Neutrophil (primary cell): ENCODE results near the gene DNAJC7.
A peak's percentile ranks its signal among the peaks of the same experiment; 100 is the strongest.

ENCODE experiments used
- H3K27ac ChIP-seq: fragments of 200-600 bp; sonication (generic); 2 replicates; pipeline ENCODE4 v1.5.1; 2016; ENCODE audit warnings: mild to moderate bottlenecking, moderate library complexity
- H3K27me3 ChIP-seq: fragments of 200-600 bp; sonication (generic); 2 replicates; pipeline ENCODE4 v1.6.0; 2016; ENCODE audit warnings: mild to moderate bottlenecking
- H3K36me3 ChIP-seq: fragments of 200-600 bp; sonication (generic); 2 replicates; pipeline ENCODE4 v1.5.1; 2017
- H3K4me1 ChIP-seq, 2 experiments: fragments of 200-600 bp in 1 of 2; sonication (generic) in 1 of 2; 1 replicate in 1 of 2; 2 replicates in 1 of 2; pipeline versions ENCODE4 v1.5.1 to v1.6.1; 2013 to 2016; ENCODE audit warnings: low read depth in 1 of 2, low read length in 1 of 2, mild to moderate bottlenecking in 1 of 2, moderate library complexity in 1 of 2; ENCODE audit not compliant: control insufficient read depth in 1 of 2, insufficient read depth in 1 of 2
- H3K4me3 ChIP-seq, 2 experiments: fragments of 200-600 bp in 1 of 2; sonication (generic) in 1 of 2; 1 replicate in 1 of 2; 2 replicates in 1 of 2; pipeline ENCODE4 v1.5.1; 2013 to 2016; ENCODE audit warnings: low read depth in 1 of 2, low read length in 1 of 2, mild to moderate bottlenecking in 1 of 2, moderate library complexity in 1 of 2
- H3K9me3 ChIP-seq: fragments of 200-600 bp; sonication (generic); 2 replicates; pipeline ENCODE4 v1.5.1; 2016
- CTCF ChIP-seq: fragments of 200-600 bp; sonication (generic); IDR thresholded peaks from 2 replicates; pipeline ENCODE4 v1.5.1; 2016; ENCODE audit warnings: antibody characterized with exemption

Gene DNAJC7

GRCh38 chr17:42053731-42054500 is 36.7 kb upstream of the DNAJC7 start:
- Histone ChIP-seq H3K27ac (no peak overlapping the region), H3K4me1 (peaks cover 10 to 11% of the 10 kb centered on the region in 2 experiments), H3K4me3 (no peak overlapping the region), H3K36me3 (no peaks in the 10 kb centered on the region), H3K27me3 (peaks cover 64% of the 10 kb centered on the region), H3K9me3 (no peaks in the 10 kb centered on the region)
- TF ChIP-seq CTCF: no peak

- Histone ChIP-seq H3K27ac (no peak overlapping the region), H3K27me3 (peaks cover 70% of the 10 kb centered on the region), H3K36me3 (no peaks in the 10 kb centered on the region), H3K9me3 (no peaks in the 10 kb centered on the region), H3K4me3 (no peak overlapping the region), H3K4me1 (peaks cover 10 to 11% of the 10 kb centered on the region in 2 experiments)
- TF ChIP-seq CTCF: no peak
Observed at GRCh38 chr17:42052346-42052877, 35.2 kb upstream of the DNAJC7 start.

- no peak overlapping the region for H3K4me3 ChIP-seq
- TF ChIP-seq CTCF: no peak
- no peak overlapping the region for H3K27ac ChIP-seq
- peaks cover 70% of the 10 kb centered on the region for H3K27me3 ChIP-seq
- peaks cover 10 to 11% of the 10 kb centered on the region in 2 experiments for H3K4me1 ChIP-seq
- no peaks in the 10 kb centered on the region for H3K9me3 ChIP-seq
- no peaks in the 10 kb centered on the region for H3K36me3 ChIP-seq
Observed at GRCh38 chr17:42051645-42052044, 34.4 kb upstream of the DNAJC7 start.

GRCh38 chr17:42051013-42051400 is 33.8 kb upstream of the DNAJC7 start:
- H3K9me3 ChIP-seq: no peaks in the 10 kb centered on the region
- H3K36me3 ChIP-seq: no peaks in the 10 kb centered on the region
- peaks cover 10 to 11% of the 10 kb centered on the region in 2 experiments for H3K4me1 ChIP-seq
- H3K27ac ChIP-seq: no peak overlapping the region
- peak overlapping the region in 1 of 2 experiments; percentile 54 for H3K4me3 ChIP-seq
- H3K27me3 ChIP-seq: peaks cover 70% of the 10 kb centered on the region
- TF ChIP-seq CTCF: no peak

- Histone ChIP-seq H3K27me3 (peaks cover 68% of the 10 kb centered on the region), H3K36me3 (no peaks in the 10 kb centered on the region), H3K4me3 (peak within 1 kb of the TSS in 1 of 2 experiments; percentile 54), H3K27ac (no peak within 1 kb of the TSS), H3K4me1 (peaks cover 10 to 11% of the 10 kb centered on the region in 2 experiments), H3K9me3 (no peaks in the 10 kb centered on the region)
- TF ChIP-seq CTCF: no peak
Observed at GRCh38 chr17:42050393-42051012, 33.3 kb upstream of the DNAJC7 start, which contains the start of gene C17orf113. Gene C17orf113 (minus strand): TSS chr17:42050601. CDS start chr17:42043376, 7,225 bp downstream.
